Fibroblast of gingiva (primary cell): ENCODE results near the gene ASB2.

ENCODE experiments used
- DNase-seq: peaks from one replicate; pipeline ENCODE4 v3.0.0-alpha.2; 2011; ENCODE audit warnings: low read depth

The ASB2 gene

GRCh38 chr14:93905623-93906022 is 70.7 kb downstream of the ASB2 start:
- DNase-seq: no peak

GRCh38 chr14:93903342-93904184 is 72.8 kb downstream of the ASB2 start:
- DNase-seq: no peak

- no peak for DNase-seq
Observed at GRCh38 chr14:93902619-93903307, 73.6 kb downstream of the ASB2 start.

- no peak for DNase-seq
Observed at GRCh38 chr14:93901813-93902212, 74.6 kb downstream of the ASB2 start.

GRCh38 chr14:93898731-93899130 is 77.6 kb downstream of the ASB2 start:
- DNase-seq: no peak

GRCh38 chr14:93898081-93898611 is 78.2 kb downstream of the ASB2 start:
- DNase-seq: no peak

GRCh38 chr14:93897476-93897845 is 78.9 kb downstream of the ASB2 start:
- DNase-seq: no peak

GRCh38 chr14:93895023-93895604 is 81.3 kb downstream of the ASB2 start:
- no peak for DNase-seq

GRCh38 chr14:93893661-93894261 is 82.6 kb downstream of the ASB2 start:
- no peak for DNase-seq

- DNase-seq: peak; percentile 54
Observed at GRCh38 chr14:93892923-93893558, 83.3 kb downstream of the ASB2 start.

- no peak for DNase-seq
Observed at GRCh38 chr14:93892505-93892839, 83.9 kb downstream of the ASB2 start.

GRCh38 chr14:93891756-93892504 is 84.4 kb downstream of the ASB2 start:
- DNase-seq: no peak

GRCh38 chr14:93889739-93890483 is 86.5 kb downstream of the ASB2 start:
- DNase-seq: no peak

- DNase-seq: no peak
Observed at GRCh38 chr14:93888995-93889394, 87.4 kb downstream of the ASB2 start.

- no peak for DNase-seq
Observed at GRCh38 chr14:93884950-93885349, 91.4 kb downstream of the ASB2 start.
